ENCODE measurements around the gene ACRV1. TPM values are rescaled to one million over a fixed set of nuclear protein-coding genes. Genes with fewer than 3 reads are reported as not detected.

The ACRV1 gene
- total RNA-seq, 6 experiments from 2014 or later = not detected

GRCh38 chr11:125627236-125627910, 53.3 kb downstream of the ACRV1 start:
- no peaks in the 10 kb centered on the region for H3K27me3 ChIP-seq
- WGBS (ENCODE audit: insufficient coverage, low coverage, low lambda C conversion rate, missing lambda C conversion rate) = 67% methylated on average over 7 of the region's 7 CpGs
- DNase-seq (no peak), ATAC-seq (no peak)
- H3K27ac ChIP-seq = no peak overlapping the region
- no peaks in the 10 kb centered on the region for H3K36me3 ChIP-seq
- H3K4me1 ChIP-seq = peaks cover 0 to 8% (median 4%) of the 10 kb centered on the region in 4 donors
- intact Hi-C loops (cut with DNase I) = no loop called here
- H3K9me3 ChIP-seq = no peaks in the 10 kb centered on the region
- H3K4me3 ChIP-seq = no peak overlapping the region
- TF ChIP-seq POLR2A (IDR thresholded peaks at IDR 0.05) = no peak
- TF ChIP-seq CTCF (IDR thresholded peaks at IDR 0.05) = no peak

- ATAC-seq = peak in 3 of 4 donors; percentile 23 to 36 (median 35)
- no peaks in the 10 kb centered on the region for H3K9me3 ChIP-seq
- peaks cover 0 to 8% (median 4%) of the 10 kb centered on the region in 4 donors for H3K4me1 ChIP-seq
- peak overlapping the region; percentile 72 to 85 (median 72) for H3K4me3 ChIP-seq
- H3K27me3 ChIP-seq = no peaks in the 10 kb centered on the region
- WGBS (ENCODE audit: insufficient coverage, low coverage, low lambda C conversion rate, missing lambda C conversion rate) = under 1% methylated on average over 16 of the region's 18 CpGs
- TF ChIP-seq CTCF (IDR thresholded peaks at IDR 0.05) (peak in 2 of 4 donors; percentile 16 to 27), POLR2A (IDR thresholded peaks at IDR 0.05) (no peak)
- no peak for DNase-seq
- intact Hi-C loops (cut with DNase I) = no loop called here
- H3K27ac ChIP-seq = peak overlapping the region in 1 of 3 donors; percentile 93
- peaks cover 0 to 4% (median 0%) of the 10 kb centered on the region in 4 donors for H3K36me3 ChIP-seq
These were observed 54.2 kb downstream of the ACRV1 start for GRCh38 chr11:125626288-125626950.

GRCh38 chr11:125625630-125626287, 54.9 kb downstream of the ACRV1 start:
- peak; percentile 87 to 90 (median 89) for DNase-seq
- Histone ChIP-seq H3K27me3 (no peaks in the 10 kb centered on the region), H3K4me1 (peaks cover 0 to 8% (median 4%) of the 10 kb centered on the region in 4 donors), H3K36me3 (peaks cover 3 to 10% (median 4%) of the 10 kb centered on the region in 4 donors), H3K4me3 (peak overlapping the region; percentile 72 to 85 (median 72)), H3K9me3 (no peaks in the 10 kb centered on the region), H3K27ac (peak overlapping the region; percentile 87 to 93 (median 89))
- WGBS (ENCODE audit: insufficient coverage, low coverage, low lambda C conversion rate, missing lambda C conversion rate) = 0% methylated on average over 11 of the region's 51 CpGs
- intact Hi-C loops (cut with DNase I) = no loop called here
- TF ChIP-seq CTCF (IDR thresholded peaks at IDR 0.05) = no peak
- peak; percentile 70 for TF ChIP-seq POLR2A (IDR thresholded peaks at IDR 0.05)
- peak; percentile 93 to 97 (median 95) for ATAC-seq

GRCh38 chr11:125625225-125625629, 55.4 kb downstream of the ACRV1 start:
- WGBS (ENCODE audit: insufficient coverage, low coverage, low lambda C conversion rate, missing lambda C conversion rate) = 0% methylated on average over 12 of the region's 20 CpGs
- Histone ChIP-seq H3K27ac (peak overlapping the region; percentile 87 to 93 (median 89)), H3K9me3 (no peaks in the 10 kb centered on the region), H3K4me1 (peaks cover 0 to 8% (median 4%) of the 10 kb centered on the region in 4 donors), H3K36me3 (peaks cover 3 to 16% (median 9%) of the 10 kb centered on the region in 4 donors), H3K4me3 (peak overlapping the region; percentile 72 to 85 (median 72)), H3K27me3 (no peaks in the 10 kb centered on the region)
- intact Hi-C loops (cut with DNase I) = no loop called here
- no peak for TF ChIP-seq POLR2A (IDR thresholded peaks at IDR 0.05)
- TF ChIP-seq CTCF (IDR thresholded peaks at IDR 0.05) = no peak
- peak in 3 of 4 donors; percentile 46 to 74 (median 64) for ATAC-seq
- no peak for DNase-seq
